DLD1 (cell line): ENCODE results near the gene KDM6A.
"Not testable (repeated sequence)": the region's sequence is repeated elsewhere in the genome, so short reads cannot be mapped to it uniquely, and the experiment has no call there.

Source experiments
- in situ Hi-C: cut with HindIII; loops from 2 replicates; pipeline ENCODE4 v1.10.0; 2017; ENCODE audit warnings: low sequenced_read_pairs

Gene KDM6A

DNA sequence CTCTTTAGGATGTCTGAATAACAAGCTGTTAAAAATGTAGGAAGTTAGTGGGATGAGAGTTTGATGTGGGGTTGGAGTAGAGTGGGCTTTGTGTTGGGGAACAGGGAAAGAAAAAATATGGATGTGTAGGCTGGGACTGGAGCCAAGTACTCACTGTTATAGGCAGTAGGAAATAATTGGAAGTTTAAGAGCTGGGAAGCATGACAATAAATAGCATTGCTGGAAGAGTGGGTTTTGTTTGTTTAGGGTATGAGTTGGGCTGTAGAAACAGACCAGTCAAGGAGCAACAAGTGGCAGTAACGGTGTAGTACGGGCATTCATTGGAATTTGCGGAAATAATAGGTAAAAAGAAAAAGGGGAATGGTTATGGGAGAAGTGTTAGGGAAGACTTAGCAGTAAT lies 81.6 kb downstream of the KDM6A start:
- in situ Hi-C loops, result no loop called here

DNA sequence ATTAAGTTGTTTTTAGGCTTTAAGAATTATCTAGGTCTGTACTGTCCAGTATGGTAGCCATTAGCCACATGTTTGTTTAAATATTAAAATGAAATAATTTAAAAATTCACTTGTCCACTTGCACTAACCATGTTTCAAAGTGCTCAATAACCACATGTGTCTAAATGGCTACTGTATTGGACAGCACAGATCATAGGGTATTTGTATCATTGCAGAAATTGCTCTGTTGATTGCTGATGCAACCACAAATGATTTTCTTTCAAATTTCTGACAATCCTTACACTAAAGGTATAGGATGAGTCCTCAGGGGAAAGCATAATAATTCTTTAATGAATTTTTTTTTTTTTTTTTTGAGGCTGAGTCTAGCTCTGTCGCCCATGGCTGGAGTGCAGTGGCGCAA lies 84.9 kb downstream of the KDM6A start:
- in situ Hi-C loops, result no loop called here

DNA sequence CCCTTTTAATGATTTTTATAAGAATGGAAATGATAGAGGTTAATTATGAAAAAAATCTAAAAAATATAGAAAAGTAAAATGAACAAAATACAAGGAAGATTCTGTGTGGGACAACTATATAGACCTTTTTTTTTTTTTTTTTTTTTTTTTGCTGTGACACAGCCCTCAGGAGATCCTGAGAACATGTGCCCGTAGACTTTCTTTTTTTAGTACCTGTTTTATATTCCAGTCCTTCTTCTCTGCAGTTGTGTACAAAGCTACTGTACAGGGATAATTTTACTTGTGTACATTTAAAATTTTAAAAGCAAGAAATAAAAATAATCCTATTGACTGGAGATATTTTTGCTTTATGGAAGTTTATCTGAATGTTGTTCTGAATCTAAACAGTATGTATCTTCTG lies 85.5 kb downstream of the KDM6A start:
- in situ Hi-C loops, result no loop called here

DNA sequence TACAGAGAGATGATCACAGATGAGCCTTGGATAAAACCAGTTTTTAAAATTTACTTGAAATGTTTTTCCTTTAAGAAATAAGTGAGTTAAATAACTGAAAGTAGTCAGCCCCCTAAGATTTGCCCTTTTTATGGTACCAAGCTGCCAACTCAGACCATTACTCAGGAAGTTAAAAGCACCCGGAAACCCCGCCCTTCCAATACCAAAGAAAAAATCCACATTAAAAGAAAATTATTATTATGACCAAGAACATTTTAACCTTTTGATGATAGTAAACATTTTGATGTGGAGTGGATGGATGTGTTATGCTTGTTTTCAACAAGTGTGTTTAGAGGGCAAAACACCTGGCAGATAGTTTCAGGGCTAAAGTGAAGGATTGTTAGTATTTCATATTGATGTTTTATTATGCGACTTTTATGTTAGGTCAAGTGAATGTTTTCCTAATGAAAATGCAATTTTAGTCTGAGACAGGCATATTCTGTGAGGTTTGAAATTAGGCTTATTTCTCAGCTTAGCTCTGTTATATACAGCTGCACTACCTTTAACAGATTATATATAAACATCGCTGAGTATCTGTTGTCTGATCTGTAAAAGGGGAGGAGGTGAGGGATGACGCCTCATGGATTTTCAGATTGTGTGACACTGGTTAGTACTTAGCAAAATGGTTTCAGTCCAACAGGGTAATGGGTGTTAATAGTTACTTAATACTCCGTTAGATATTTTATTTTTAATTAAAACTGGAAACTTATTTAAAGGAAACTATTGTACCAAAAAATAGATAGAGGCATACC lies 89.0 kb downstream of the KDM6A start:
- in situ Hi-C loops, result no loop called here

DNA sequence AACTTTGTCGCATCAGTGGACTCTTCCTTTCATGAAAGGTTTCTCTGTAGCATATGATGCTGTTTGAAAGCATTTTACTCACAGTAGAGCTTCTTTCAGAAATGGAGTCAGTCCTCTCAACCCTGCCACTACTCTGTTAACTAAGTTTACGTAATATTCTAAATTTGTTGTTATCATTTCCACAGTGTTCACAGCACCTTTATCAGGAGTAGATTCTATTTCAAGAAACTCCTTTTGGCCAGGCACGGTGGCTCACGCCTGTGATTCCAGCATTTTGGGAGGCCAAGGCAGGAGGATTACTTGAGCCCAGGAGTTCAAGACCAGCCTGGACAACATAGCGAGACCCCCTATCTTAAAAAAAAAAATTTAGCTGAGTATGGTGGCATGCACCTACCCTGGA lies 90.0 kb downstream of the KDM6A start:
- in situ Hi-C loops, result no loop called here

DNA sequence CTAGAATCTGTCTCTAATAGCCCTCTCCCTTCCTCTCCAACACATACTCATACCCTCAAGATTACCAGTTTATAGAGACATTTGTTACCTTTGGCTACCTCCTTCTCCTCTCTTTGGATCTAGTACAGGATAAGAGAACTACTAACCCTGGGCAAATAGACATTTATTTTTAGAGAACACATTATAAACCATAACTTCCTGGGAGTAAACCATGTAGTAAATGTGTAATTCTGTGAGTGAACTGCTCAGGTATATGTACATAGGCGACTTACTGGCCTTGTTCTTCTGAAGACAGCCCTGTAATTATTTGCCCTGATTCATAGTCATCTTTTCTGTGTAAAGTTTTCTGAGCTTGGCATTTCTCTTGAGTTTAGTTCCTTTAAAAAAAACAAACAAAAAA lies 94.2 kb downstream of the KDM6A start:
- in situ Hi-C loops, result no loop called here

DNA sequence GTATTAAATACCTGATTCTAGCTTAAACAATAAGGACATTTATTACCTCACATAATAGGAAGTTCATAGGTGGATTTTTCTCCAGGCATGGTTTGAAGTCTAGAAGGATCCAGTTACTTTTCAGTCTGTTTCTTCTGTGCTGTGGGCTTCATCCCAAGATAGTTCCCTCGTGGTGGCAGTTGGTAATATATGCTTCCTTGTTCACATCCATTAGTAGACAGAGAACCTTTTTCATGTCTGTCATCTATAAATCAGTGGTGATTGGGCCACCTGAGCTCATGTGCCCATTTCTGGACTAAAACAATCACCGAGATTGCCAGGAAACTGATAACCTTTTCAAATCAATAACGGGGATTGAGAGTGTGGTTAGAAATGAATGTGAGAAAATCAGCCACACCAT lies 97.7 kb downstream of the KDM6A start:
- in situ Hi-C loops, result no loop called here

DNA sequence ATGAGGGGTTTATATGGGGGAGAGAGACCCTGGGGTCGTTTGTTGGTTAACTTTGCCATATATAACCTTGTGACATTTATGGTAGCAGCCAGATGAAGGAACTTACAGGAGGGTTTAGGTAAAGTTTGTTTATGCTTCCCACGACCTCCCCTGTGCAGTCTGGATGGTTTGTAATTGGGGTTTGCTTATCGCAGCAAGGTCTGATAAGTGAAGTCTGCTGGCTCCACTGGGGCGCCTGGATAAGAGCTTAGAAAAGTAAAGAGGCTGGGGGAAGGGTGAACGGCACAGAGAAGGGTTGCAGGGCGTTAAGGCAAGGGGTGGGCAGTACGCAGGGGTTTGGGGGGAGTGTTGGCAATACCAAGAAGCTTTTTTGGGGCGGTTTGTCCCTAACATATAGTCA lies 98.7 kb downstream of the KDM6A start:
- in situ Hi-C loops, result no loop called here

DNA sequence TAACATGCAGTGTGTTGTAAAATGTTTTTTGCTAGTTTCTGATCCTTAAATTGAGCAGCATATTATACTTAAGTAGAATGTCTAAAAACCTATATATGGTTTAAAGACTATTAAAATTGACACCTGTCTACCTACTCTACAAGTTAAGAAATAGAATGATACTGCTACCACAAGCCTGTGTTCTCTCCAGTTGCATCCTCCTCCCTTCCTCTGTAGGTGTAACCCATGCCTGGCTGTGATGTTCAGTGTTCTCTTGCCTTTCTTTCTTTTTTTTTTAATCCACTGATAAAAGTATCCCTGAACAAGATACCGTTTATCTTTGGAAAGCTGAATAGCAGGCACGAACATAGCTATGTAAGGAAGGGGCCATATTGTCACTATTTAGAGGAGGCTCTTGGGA lies 99.1 kb downstream of the KDM6A start:
- in situ Hi-C loops, result no loop called here

DNA sequence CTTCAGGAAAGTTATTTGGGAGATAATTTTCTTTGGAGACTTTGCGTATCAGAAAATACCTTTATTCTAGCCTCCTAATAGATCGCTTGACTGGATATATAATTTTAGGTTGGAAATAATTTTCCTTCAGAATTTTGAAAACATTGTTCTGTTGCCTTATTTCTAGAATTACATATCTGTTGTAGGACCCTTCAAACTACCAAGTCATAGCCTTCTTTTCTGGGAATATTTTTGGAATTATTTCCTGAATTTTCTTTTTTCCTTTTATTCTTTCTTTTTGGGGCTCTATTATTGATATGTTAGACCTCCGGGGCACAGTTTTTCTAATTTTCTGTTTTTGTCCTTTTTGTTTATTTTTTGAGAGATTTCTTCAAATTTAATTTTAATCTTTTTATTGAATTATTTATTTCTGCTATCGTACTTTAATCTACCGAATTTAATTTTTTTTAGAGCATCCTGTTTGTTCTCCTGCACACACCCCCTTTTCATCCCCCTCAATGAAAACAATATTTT lies 100.5 kb downstream of the KDM6A start:
- in situ Hi-C loops, result no loop called here

DNA sequence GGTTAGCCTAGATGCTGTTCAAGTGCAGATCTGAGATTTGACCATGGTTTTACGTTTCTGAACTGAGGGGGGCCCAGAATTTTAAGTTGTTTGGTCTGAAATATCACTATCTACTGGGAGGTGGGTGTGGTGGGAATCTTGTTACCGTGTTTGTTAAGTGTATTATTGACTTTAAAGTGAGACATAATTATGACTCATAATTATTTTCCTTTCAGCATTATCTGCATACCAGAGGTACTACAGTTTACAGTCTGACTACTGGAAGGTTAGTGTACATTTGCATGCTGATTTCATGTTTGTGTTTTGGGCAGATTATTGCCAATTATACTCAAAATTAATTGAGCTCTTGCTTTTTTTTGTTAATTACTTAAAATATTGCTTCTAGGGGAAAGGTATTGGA lies 101.5 kb downstream of the KDM6A start:
- in situ Hi-C loops, result no loop called here

DNA sequence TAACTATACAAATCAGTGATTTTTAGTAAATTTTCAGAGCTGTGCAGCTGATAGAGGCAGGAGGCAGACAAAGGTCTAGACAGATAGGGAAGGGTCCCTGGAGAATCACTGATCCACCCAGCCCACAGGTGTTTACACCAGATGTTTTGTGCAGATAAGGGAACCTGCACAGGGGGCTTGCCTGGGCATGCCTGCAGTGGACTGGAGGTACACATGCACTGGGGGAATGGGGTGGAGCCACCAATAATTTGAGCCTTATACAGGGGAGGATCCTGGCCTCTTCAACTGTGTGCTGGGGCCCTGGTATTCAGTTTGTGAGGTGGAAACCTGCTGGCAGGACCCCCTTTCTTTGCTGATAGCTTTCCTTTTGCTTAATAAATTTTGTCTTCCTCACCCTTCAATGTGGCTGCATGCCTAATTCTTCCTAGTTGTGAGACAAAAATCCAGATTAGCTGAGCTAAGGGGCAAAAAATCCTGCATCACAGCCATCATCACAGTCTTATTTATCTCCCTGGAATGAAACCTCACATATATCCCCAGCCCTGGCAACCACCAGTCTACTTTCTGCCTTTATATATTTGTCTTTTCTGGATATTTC lies 102.8 kb downstream of the KDM6A start:
- in situ Hi-C loops, result no loop called here

DNA sequence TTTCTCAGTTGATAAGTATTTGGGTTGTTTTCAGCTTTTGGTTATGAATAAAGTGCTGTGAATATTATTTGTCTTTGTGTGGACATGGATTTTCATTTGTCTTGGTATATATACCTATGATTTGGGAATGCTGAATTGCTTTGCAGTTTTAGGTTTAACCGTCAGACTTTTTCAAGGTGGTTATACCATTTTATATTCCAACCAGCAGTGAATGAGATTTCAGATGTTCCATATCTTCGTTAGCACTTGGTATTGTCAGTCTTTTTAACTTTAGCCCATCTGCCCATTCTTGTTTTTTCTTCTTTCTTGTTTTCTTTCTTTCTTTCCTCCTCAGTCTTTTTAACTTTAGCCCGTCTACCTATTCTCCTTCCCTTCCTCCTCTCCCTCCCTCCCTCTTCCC lies 106.0 kb downstream of the KDM6A start:
- in situ Hi-C loops, result no loop called here

DNA sequence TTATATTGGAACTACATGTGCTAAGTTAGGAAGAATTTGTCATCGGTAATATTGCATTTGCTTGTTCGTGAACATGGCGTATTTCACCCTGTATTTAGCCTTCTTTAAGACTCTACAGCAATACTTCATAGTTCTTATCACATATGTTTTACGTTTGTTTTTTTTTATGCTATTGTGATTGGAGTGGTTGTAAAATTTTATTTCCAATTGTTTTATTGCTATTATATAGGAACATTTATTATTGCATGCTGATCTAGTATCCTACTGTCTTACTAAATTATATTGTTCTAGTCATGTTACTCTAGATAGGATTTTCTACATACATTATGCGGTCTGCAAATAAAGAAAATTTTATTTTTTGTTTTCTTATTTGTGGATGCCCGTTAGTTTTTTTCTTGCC lies 107.4 kb downstream of the KDM6A start:
- in situ Hi-C loops, result no loop called here

DNA sequence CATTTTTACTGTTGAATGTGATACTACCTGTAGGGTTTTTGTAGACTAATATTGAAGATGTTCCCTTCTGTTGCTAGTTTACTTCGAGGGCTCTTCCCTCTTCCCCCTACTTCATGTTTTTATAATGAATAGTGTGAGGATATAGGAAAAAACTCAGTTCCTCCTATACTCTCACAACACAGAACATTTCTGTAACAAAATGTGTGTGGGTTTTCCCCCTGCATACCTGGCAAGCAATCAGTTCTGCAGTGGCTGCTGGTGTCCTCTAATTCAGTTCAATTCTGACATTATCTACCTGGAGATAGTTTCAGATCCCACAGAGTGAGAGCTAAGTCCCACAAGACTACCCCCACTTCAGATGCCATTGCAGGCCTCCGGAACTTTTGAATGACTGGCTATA lies 107.9 kb downstream of the KDM6A start:
- in situ Hi-C loops, result no loop called here

DNA sequence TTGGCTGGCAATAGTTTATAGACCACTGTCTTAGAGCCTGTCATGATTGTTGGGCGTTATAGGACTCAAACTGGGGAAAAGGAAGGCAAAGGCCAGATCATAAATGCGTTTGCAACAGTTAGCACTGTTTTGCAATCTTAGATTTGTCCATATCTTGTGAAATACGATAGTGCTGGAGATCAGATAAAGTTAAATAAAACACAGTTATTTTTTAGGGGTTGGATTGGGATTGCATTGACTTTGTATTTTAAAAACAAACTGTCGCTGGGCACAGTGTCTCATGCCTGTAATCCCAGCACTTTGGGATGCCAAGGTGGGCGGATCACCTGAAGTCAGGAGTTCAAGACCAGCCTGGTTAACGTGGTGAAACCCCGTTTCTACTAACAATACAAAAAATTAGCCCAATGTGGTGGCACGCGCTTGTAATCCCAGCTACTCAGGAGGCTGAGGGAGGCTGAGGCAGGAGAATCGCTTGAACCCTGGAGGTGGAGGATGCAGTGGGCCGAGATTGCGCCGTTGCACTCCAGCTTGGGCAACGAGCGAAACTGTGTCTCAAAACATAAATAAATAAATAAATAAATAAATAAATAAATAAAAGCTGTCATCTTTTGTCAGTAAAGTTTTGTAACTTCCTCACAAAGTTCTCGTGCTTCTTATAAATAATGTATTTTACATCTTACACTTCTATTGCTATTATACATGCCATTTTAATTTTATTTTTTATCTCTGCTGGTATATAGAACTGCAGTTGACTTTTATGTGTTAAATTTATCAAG lies 117.2 kb downstream of the KDM6A start:
- in situ Hi-C loops, result no loop called here

DNA sequence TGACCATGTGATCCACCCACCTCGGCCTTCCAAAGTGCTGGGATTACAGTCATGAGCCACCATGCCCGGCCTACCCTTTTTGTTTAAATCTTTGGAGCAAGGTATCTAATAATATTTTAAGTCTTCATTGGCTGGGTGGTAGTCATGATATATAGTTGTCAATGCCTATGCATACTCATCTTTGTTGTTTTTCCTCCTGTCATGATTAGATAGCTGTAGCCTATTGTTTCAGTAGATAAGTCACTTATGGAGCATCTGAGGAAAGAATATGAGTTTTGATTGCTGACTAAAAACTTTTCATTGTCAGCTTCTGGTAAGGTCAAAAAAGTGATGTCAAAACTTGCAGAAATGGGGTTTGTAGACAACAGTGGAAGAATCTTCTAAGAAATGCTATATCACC lies 119.8 kb downstream of the KDM6A start:
- in situ Hi-C loops, result no loop called here

DNA sequence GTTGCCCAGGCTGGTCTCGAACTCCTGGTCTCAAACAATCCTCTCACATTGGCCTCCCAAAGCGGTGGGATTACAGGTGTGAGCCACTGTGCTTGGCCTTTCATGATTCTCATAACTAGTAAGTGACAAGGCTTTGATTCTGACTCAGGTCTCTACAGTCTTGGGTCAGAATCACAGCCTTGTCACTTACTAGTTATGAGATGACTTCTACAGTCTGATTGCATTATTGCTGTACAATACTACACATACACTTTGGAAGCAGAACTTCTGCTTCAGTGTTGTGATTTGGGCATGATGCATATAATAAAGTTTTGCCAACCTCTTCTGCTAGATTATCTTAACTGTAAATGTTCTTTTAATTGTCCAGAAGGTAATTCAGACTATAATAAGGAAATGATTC lies 123.3 kb downstream of the KDM6A start:
- in situ Hi-C loops, result no loop called here

DNA sequence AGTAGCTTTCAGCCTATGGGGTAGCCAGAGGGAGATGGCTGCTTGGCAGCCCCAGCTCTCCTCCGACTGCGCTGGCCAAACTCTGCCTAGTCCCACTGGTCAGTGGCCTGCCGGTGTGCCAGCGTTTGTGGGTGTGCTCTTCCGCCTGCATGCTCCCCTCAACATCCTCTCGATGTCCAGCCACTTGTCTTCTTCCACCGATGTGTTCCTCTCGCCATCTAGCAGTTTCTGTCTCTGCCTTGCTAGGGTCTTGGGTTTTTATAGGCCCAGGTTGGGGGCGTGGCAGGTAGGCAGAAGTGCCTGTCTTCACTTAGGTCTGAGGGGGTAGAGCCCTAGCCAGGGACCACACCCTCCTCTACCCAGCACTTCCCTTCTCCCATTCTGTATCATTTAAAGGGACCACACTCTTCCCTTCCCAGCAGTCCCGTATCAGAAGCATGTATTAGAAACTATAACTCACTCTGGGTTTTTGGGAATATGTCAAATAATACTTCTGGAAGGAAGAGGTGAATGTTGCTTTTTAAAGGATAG lies 124.4 kb downstream of the KDM6A start:
- in situ Hi-C loops, result no loop called here

DNA sequence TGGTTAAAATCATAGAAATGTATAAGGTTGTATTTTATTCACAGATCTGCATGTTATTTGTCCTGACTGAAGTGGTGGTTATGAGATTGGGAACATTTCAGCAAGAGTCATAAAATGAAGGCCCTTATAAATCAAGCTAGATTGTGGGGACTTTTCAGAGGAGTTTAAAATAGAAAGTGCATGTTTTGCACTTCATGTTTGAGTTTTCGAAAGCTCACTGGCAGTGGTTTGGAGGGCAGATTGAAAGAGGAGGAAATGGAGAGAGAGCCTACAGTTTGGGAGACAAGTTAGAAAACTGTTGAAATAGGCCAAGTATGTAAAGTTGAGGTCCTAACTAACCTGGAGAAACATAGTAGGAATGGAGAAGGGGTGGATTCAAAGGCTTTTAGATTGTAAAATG lies 124.9 kb downstream of the KDM6A start:
- in situ Hi-C loops, result no loop called here

DNA sequence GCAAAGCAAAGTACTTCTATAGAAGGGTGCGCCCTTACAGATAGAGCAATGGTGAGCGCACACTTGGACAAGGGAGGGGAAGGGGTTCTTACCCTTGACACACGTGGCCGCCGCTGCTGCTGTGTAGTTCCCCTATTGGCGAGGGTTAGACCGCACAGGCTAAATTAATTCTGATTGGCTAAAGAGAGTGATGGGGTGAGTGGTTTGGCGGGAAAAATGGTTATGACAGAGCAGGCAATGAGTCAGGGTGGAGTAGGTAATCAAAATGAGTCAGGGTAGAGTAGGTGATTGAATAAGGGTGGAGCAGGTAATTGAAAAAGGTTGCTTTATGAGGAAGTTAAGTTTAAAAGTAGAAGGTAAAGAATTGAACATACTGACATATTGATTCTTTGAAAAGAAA lies 126.2 kb downstream of the KDM6A start:
- in situ Hi-C loops, result not testable (repeated sequence)

DNA sequence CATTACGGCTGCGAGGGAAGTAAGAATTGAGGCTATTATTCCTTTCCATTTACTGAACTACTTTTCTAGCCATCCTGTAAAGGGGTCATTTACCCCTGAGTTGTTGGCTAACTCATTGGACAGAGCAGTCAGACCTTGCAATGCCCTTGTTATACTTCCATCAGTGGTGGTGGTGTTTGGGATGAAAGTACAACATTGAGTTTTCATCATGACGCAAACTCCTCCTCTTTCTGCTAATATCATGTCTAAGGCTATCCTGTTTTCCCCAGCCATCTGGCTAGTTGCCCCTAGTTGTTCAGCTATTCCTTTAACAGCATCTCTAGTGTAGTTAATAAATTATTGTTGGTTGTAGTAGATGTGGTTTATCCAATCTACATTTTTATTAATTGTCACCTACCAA lies 126.9 kb downstream of the KDM6A start:
- in situ Hi-C loops, result not testable (repeated sequence)
